Cardiac fibroblast (primary cell): ENCODE data around the gene ACOT12.

ENCODE experiments used
- DNase-seq, 2 donors: peaks; one replicate each; pipeline versions ENCODE4 v3.0.0 to v3.0.0-alpha.2; 2010; ENCODE audit warnings: low read depth in 2 of 2
- H3K4me3 ChIP-seq, 2 donors: replicated peaks in 1 of 2; 1 replicate in 1 of 2; 2 replicates in 1 of 2; pipeline ENCODE4 v1.5.1; 2011; ENCODE audit warnings: low read depth in 2 of 2, low read length in 2 of 2, mild to moderate bottlenecking in 2 of 2, moderate library complexity in 1 of 2
- TF ChIP-seq, protein P1 (sequence below): IDR thresholded peaks from one replicate; pipeline ENCODE4 v1.5.1; 2011; ENCODE audit warnings: low read depth, mild to moderate bottlenecking, low read length, inconsistent platforms

Gene ACOT12

DNA sequence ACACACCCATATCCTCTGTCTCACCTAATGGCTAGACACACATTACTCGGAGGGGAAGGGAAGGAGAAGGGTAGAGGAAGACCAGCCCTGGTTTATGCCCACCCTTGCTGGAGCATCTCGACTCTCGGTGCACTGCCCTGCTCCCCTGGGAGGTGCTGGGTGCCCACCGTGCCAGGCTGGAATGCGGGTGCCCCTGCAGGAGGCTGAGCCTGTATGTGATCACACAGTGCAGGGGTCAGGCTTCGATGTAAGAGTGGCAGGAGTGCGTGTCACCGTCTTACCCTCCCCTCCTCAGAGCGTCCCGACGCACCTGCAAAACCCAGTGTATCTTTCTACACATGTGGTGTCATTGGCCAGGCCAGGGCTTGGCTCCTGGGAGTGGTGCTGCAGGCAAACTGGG, 7.3 kb upstream of the ACOT12 start:
- DNase-seq: no peak
- TF ChIP-seq, protein P1, sequence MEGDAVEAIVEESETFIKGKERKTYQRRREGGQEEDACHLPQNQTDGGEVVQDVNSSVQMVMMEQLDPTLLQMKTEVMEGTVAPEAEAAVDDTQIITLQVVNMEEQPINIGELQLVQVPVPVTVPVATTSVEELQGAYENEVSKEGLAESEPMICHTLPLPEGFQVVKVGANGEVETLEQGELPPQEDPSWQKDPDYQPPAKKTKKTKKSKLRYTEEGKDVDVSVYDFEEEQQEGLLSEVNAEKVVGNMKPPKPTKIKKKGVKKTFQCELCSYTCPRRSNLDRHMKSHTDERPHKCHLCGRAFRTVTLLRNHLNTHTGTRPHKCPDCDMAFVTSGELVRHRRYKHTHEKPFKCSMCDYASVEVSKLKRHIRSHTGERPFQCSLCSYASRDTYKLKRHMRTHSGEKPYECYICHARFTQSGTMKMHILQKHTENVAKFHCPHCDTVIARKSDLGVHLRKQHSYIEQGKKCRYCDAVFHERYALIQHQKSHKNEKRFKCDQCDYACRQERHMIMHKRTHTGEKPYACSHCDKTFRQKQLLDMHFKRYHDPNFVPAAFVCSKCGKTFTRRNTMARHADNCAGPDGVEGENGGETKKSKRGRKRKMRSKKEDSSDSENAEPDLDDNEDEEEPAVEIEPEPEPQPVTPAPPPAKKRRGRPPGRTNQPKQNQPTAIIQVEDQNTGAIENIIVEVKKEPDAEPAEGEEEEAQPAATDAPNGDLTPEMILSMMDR: no peak
- no peak overlapping the region for H3K4me3 ChIP-seq

DNA sequence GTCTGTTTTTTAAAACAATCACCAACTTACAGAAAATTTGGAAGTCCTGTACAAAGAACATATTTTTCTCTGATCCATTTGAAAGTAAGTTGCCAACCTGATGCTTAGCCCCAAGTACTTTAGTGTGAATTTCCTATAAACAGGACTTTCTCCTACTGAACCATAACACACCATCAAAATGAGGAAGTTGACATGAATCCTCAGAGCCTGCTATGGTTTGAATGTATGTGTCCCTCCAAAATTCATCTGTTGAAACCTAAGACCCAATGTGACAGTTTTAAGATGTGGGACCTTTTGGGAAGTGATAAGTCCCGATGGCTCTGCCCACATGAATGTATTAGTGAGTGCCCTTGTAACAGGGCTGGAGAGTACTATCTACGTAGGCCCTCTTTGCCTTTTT, 6.4 kb upstream of the ACOT12 start:
- TF ChIP-seq, protein P1: no peak
- no peak overlapping the region for H3K4me3 ChIP-seq
- DNase-seq: no peak

DNA sequence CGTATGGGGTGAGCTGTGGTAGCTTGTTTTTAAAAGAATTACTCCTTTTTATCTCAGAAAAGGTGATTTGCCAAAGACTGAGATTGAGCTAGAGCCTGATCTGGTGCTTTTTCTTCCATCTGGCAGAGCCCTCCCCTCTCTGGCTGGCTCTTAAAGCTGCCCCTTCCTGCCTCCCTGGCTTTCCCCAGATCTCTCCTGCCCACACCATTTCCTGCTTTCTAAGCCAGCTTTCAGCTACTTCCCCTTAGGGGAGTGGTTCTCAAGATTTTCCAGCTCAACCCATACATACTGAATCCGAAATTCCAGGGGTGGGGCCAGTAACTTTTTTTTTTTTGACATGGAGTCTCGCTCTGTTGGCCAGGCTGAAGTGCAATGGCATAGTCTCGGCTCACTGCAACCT, 4.8 kb upstream of the ACOT12 start:
- TF ChIP-seq, protein P1: no peak
- no peak overlapping the region for H3K4me3 ChIP-seq
- no peak for DNase-seq

DNA sequence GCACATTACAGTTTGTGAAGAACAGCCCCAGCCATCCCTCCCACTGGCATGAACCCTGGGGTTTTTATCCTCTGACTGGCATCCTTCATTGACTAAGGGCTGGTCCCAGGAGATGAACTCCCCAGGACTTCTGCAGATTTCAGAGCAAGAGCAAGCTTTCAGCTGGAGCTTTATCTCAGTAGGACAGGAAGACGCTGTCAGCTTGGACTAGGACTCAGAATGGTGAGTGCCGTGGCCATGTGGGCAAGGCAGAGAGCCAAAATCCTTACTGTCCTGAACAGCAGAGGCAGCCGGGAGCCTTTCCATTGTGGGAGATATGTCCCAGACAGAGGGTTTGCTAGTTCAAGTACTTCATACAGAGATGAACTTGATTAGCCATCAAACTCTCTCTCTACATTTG, 3.2 kb upstream of the ACOT12 start:
- TF ChIP-seq, protein P1: no peak
- DNase-seq: peak; percentile 43 to 74
- H3K4me3 ChIP-seq: no peak overlapping the region

DNA sequence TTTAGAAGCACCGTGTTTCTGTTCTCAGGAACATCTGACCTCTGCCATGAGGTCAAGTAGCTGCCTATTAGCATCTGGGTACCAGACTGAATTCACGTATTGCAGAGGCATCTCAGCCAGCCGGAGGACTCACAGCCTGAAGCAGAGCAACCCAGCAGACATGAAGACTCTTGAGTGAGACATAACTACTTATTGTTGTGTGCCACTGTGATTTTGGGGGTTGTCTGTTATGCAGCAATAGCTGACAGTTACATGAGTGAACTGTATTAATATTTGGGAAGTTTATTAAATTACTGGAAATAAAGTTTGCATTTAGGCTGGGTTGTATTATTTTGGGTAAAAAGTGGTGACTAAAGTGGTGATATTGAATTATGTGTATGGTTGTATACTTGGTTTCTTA, 1.3 kb upstream of the ACOT12 start:
- no peak for DNase-seq
- TF ChIP-seq, protein P1: no peak
- H3K4me3 ChIP-seq: no peak overlapping the region

DNA sequence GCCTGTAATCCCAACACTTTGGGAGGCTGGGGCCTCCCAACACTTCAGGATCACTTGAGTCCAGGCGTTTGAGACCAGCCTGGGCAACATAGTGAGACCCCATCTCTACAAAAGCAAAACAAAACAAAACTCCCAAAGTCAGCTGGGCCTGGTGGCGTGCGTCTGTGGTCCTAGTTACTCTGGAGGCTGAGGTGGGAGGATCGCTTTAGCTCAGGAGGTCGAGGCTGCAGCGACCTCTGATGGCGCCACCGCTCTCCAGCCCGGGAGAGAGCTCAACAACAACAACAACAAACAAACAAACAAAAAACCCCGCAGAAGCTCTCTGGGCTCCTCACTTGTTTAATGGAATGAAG, 528 bp downstream of the ACOT12 start:
- TF ChIP-seq, protein P1: no peak

DNA sequence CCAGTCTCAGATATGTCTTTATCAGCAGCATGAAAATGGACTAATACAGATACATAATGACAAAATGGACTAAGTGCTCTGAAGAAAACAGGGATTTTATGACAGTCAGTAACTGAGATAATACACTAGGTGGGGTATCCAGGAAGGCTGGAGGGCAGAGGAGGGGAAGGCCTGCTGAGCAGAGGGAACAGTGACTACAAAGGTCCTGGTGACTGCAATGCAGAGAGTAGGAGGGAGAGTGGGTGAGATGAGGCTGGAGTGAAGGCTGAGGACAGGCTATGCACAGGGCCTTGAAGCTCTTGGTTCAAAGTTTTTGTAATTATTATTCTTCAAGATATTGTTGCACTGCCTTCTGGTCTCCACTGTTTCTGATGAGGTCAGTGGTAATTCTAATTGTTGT, 4.9 kb downstream of the ACOT12 start:
- DNase-seq: no peak
- no peak overlapping the region for H3K4me3 ChIP-seq
- TF ChIP-seq, protein P1: no peak

More for the DNA sequence above, 528 bp downstream of the ACOT12 start:
- no peak for DNase-seq
- peak overlapping the region; percentile 45 to 46 for H3K4me3 ChIP-seq
